Panc1 (cell line): ENCODE measurements around the gene KLF16. TPM values are rescaled to one million over a fixed set of nuclear protein-coding genes. Genes with fewer than 3 reads are reported as not detected.

Experiments
- ATAC-seq: fragments of 200-7000 bp; cut with Tn5 transposase; 2 replicates; pipeline ENCODE4 v1.9.1; 2020; ENCODE audit warnings: mild to moderate bottlenecking, moderate library complexity
- BruUV-seq: library from RNA; stranded (reverse); fragments of 400-500 nt; replicated peaks from 2 replicates; lab custom pipeline; 2021; lab: Mats Ljungman, UMichigan
- CTCF ChIA-PET: fragments of 300-600 bp; sonication (Branson Sonifier 250); formaldehyde crosslinking; loops from one replicate; lab custom pipeline; 2022; ENCODE audit warnings: antibody characterized with exemption; lab: Charles Lee
- POLR2A ChIA-PET: fragments of 300-600 bp; sonication (Branson Sonifier 250); formaldehyde crosslinking; loops from one replicate; lab custom pipeline; 2022; ENCODE audit warnings: antibody characterized with exemption; lab: Charles Lee
- DNase-seq: peaks from one replicate; pipeline ENCODE4 v3.0.0-alpha.2; 2010; ENCODE audit warnings: low read depth, low spot score
- H3K27ac ChIP-seq: 2 replicates; pipeline ENCODE4 v1.5.1; 2011; ENCODE audit warnings: mild to moderate bottlenecking, low read length, inconsistent platforms
- H3K27me3 ChIP-seq: fragments of 200-500 bp; sonication (Bioruptor generic); 2 replicates; pipeline ENCODE4 v1.6.0; 2014; ENCODE audit warnings: low read length, inconsistent platforms; ENCODE audit not compliant: control insufficient read depth, insufficient read depth
- H3K36me3 ChIP-seq: fragments of 200-500 bp; sonication (Bioruptor generic); 2 replicates; pipeline ENCODE4 v1.5.1; 2014; ENCODE audit warnings: inconsistent platforms, mild to moderate bottlenecking, low read length, moderate library complexity; ENCODE audit not compliant: control insufficient read depth, insufficient read depth
- H3K4me1 ChIP-seq: 2 replicates; pipeline ENCODE4 v1.5.1; 2011; ENCODE audit warnings: inconsistent platforms, mild to moderate bottlenecking, low read length, moderate library complexity; ENCODE audit not compliant: control insufficient read depth, insufficient read depth
- H3K4me3 ChIP-seq, 2 experiments: 2 replicates each; pipeline ENCODE4 v1.5.1; 2011 to 2012; ENCODE audit warnings: low read depth in 2 of 2, low read length in 2 of 2, mild to moderate bottlenecking in 2 of 2, inconsistent platforms in 1 of 2, moderate library complexity in 1 of 2
- H3K9me3 ChIP-seq: fragments of 200-500 bp; sonication (Bioruptor generic); 2 replicates; pipeline ENCODE4 v1.5.1; 2014; ENCODE audit warnings: low read depth, mild to moderate bottlenecking, inconsistent platforms, low read length, moderate library complexity; ENCODE audit not compliant: control insufficient read depth, insufficient read depth
- CTCF ChIP-seq: fragments of 450-650 bp; IDR thresholded peaks from 2 replicates; pipeline ENCODE4 v1.5.1; 2017; ENCODE audit warnings: mild to moderate bottlenecking
- POLR2AphosphoS5 ChIP-seq: IDR thresholded peaks from 2 replicates; pipeline ENCODE4 v1.6.1; 2012; ENCODE audit warnings: mild to moderate bottlenecking, low read depth, low read length, moderate library complexity
- REST ChIP-seq, 2 experiments: IDR thresholded peaks; 2 replicates each; pipeline ENCODE4 v1.6.1; 2011 to 2012; ENCODE audit warnings: low read depth in 2 of 2, control low read depth in 1 of 2, low read length in 1 of 2, mild to moderate bottlenecking in 1 of 2, moderate library complexity in 1 of 2; ENCODE audit not compliant: insufficient read depth in 1 of 2
- SIN3A ChIP-seq: IDR thresholded peaks from 2 replicates; pipeline ENCODE4 v1.6.1; 2012; ENCODE audit warnings: low read depth, mild to moderate bottlenecking, low read length, moderate library complexity, borderline replicate concordance; ENCODE audit not compliant: insufficient read depth
- TCF7L2 ChIP-seq: IDR thresholded peaks from 2 replicates; pipeline ENCODE4 v1.6.1; 2011; ENCODE audit warnings: mild to moderate bottlenecking, low read depth, low read length, inconsistent platforms
- in situ Hi-C: cut with HindIII; loops from 2 replicates; pipeline ENCODE4 v1.10.0; 2016; ENCODE audit warnings: low sequenced_read_pairs, low pct_unique_long_range_greater_than_20kb
- intact Hi-C: fragments of 100-400 bp; cut with micrococcal nuclease; formaldehyde crosslinking; loops from one replicate; pipeline ENCODE4 v1.10.0; 2022; ENCODE audit not compliant: unreplicated experiment
- total RNA-seq: library from RNA; stranded (reverse); gene quantifications from one replicate; pipeline ENCODE4 v1.2.1, GENCODE V29; 2021; ENCODE audit not compliant: unreplicated experiment

The KLF16 gene
- total RNA-seq, 1 experiment from 2014 or later, result 79.3 TPM

GRCh38 chr19:1829958-1830357, 33.4 kb downstream of the KLF16 start:
- Histone ChIP-seq H3K4me3 (no peak overlapping the region), H3K27me3 (no peaks in the 10 kb centered on the region), H3K27ac (no peak overlapping the region), H3K4me1 (peaks cover 26% of the 10 kb centered on the region), H3K36me3 (no peaks in the 10 kb centered on the region), H3K9me3 (no peaks in the 10 kb centered on the region)
- intact Hi-C loops (no loop called here), in situ Hi-C loops (no loop called here)
- DNase-seq (no peak), ATAC-seq (no peak)
- TF ChIP-seq POLR2AphosphoS5, result no peak
- no peak for TF ChIP-seq TCF7L2
- no peak for TF ChIP-seq REST (IDR thresholded peaks at IDR 0.05; ENCODE audit: insufficient read depth in 1 of 2, low read depth in 2 of 2, low read length in 1 of 2)
- TF ChIP-seq CTCF, result no peak
- no peak for TF ChIP-seq SIN3A
- POLR2A ChIA-PET, result no interaction called here
- CTCF ChIA-PET, result interaction anchor here (0.6 kb wide), 1 partner anchor 263 kb away, joined by 3 read pairs; no protein-coding TSS in a partner anchor
- BruUV-seq, result no TSS peak

GRCh38 chr19:1828279-1829238, 34.8 kb downstream of the KLF16 start:
- no peaks in the 10 kb centered on the region for H3K9me3 ChIP-seq
- H3K4me3 ChIP-seq, result no peak overlapping the region
- intact Hi-C loops (no loop called here), in situ Hi-C loops (no loop called here)
- ATAC-seq (0 out of 2 replicates have a peak, but pooled peaks have one; percentile 3), DNase-seq (no peak)
- H3K4me1 ChIP-seq, result peaks cover 23% of the 10 kb centered on the region
- ChIA-PET POLR2A (no interaction called here), CTCF (interaction anchor here (0.6 to 0.7 kb wide), 2 partner anchors 9 to 48 kb away, joined by 4 to 5 read pairs; no protein-coding TSS in a partner anchor)
- no TSS peak for BruUV-seq
- no peaks in the 10 kb centered on the region for H3K36me3 ChIP-seq
- peak overlapping the region; percentile 44; the same call in 1 of the 2 replicates for H3K27ac ChIP-seq
- no peaks in the 10 kb centered on the region for H3K27me3 ChIP-seq
- TF ChIP-seq TCF7L2 (no peak), SIN3A (no peak), CTCF (no peak), REST (IDR thresholded peaks at IDR 0.05; ENCODE audit: insufficient read depth in 1 of 2, low read depth in 2 of 2, low read length in 1 of 2) (no peak), POLR2AphosphoS5 (no peak)
